GM12891 (cell line): ENCODE results near the gene SRGAP3.

Experiments
- POLR2A ChIP-seq: IDR thresholded peaks from 2 replicates; pipeline ENCODE4 v1.6.1; 2011; ENCODE audit warnings: low read depth, low read length, control low read depth
- POLR2AphosphoS5 ChIP-seq: IDR thresholded peaks from 2 replicates; pipeline ENCODE4 v1.6.1; 2011; ENCODE audit warnings: low read depth, low read length, control low read depth
- TAF1 ChIP-seq: IDR thresholded peaks from 2 replicates; pipeline ENCODE4 v1.6.1; 2011; ENCODE audit warnings: low read depth, low read length, control low read depth

- TF ChIP-seq TAF1 (no peak), POLR2AphosphoS5 (no peak), POLR2A (no peak)
Measured at GRCh38 chr3:8993331-8993730, 256.1 kb downstream of the SRGAP3 start.
